Spleen (tissue), 11 donors: ENCODE results near the gene PLA2G2D. TPM values are rescaled to one million over a fixed set of nuclear protein-coding genes. Genes with fewer than 3 reads are reported as not detected.

ENCODE experiments used
- DNase-seq: peaks from one replicate; pipeline ENCODE4 v3.0.0-alpha.2; 2020
- H3K27ac ChIP-seq, 8 donors: fragments of 200-600 bp; sonication (generic) in 7 of 8; 1 replicate in 4 of 8; 2 replicates in 4 of 8; pipeline versions ENCODE4 v1.5.0 to v1.8.0; 2016 to 2021; ENCODE audit warnings: inconsistent platforms in 4 of 8, mild to moderate bottlenecking in 4 of 8, moderate library complexity in 1 of 8
- H3K27me3 ChIP-seq, 7 donors: fragments of 200-600 bp; sonication (generic) in 6 of 7; replicated peaks in 1 of 7; 1 replicate in 4 of 7; 2 replicates in 3 of 7; pipeline versions ENCODE4 v1.5.0 to v1.8.0; 2016 to 2021; ENCODE audit warnings: inconsistent platforms in 3 of 7, mild to moderate bottlenecking in 1 of 7
- H3K36me3 ChIP-seq, 6 donors: fragments of 200-600 bp; sonication (generic) in 5 of 6; 1 replicate in 4 of 6; 2 replicates in 2 of 6; pipeline versions ENCODE4 v1.5.0 to v1.8.0; 2016 to 2021; ENCODE audit warnings: inconsistent platforms in 2 of 6
- H3K4me1 ChIP-seq, 6 donors: fragments of 200-600 bp; sonication (generic) in 5 of 6; 1 replicate in 3 of 6; 2 replicates in 3 of 6; pipeline versions ENCODE4 v1.5.0 to v1.8.0; 2016 to 2021; ENCODE audit warnings: inconsistent platforms in 3 of 6
- H3K4me3 ChIP-seq, 8 donors: fragments of 200-600 bp; sonication (generic) in 7 of 8; 1 replicate in 4 of 8; 2 replicates in 4 of 8; pipeline versions ENCODE4 v1.5.0 to v1.8.0; 2016 to 2021; ENCODE audit warnings: inconsistent platforms in 4 of 8, mild to moderate bottlenecking in 4 of 8, moderate library complexity in 2 of 8
- H3K9me3 ChIP-seq, 8 donors: fragments of 200-600 bp; sonication (generic) in 7 of 8; 1 replicate in 4 of 8; 2 replicates in 4 of 8; pipeline versions ENCODE4 v1.5.0 to v1.8.0; 2016 to 2021; ENCODE audit warnings: inconsistent platforms in 4 of 8
- CTCF ChIP-seq, 11 experiments: fragments of 200-600 bp in 7 of 11; fragments of 450-650 bp in 4 of 11; sonication (generic) in 4 of 11; IDR thresholded peaks in 8 of 11; conservative IDR thresholded peaks in 3 of 11; 1 replicate in 7 of 11; 2 replicates in 4 of 11; pipeline versions ENCODE4 v1.4.0 to v1.8.0; 2016 to 2021; ENCODE audit warnings: antibody characterized with exemption in 11 of 11, inconsistent platforms in 4 of 11, mild to moderate bottlenecking in 1 of 11
- POLR2A ChIP-seq, 3 donors: fragments of 450-650 bp; IDR thresholded peaks; one replicate each; pipeline ENCODE4 v1.5.1; 2017; ENCODE audit warnings: antibody characterized with exemption in 3 of 3, mild to moderate bottlenecking in 1 of 3
- POLR2AphosphoS5 ChIP-seq, 3 donors: sonication (generic); formaldehyde crosslinking; IDR thresholded peaks; one replicate each; pipeline ENCODE4 v1.5.1; 2017; ENCODE audit warnings: antibody characterized with exemption in 3 of 3
- WGBS, 5 donors: extraction: QIAGEN DNeasy Blood & Tissue Kit in 3 of 5; methylation state at CpG; one replicate each; pipeline versions ENCODE4 v1.1.5 to v1.1.7; 2013 to 2018; 5-methylcytosine and 5-hydroxymethylcytosine counted together
- intact Hi-C: fragments of 100-400 bp; cut with DNase I; formaldehyde crosslinking; loops from one replicate; pipeline ENCODE4 v1.15.0; 2023; ENCODE audit warnings: low total_unique reads
- polyA plus RNA-seq, 3 donors: library from polyadenylated mRNA; stranded (reverse); fragments of 200-250 nt; gene quantifications; one replicate each; pipeline ENCODE4 v1.2.1, GENCODE V29; 2013
- total RNA-seq, 7 donors: library from RNA; depleted of rRNA in 3 of 7; stranded (reverse); fragments of >200 nt in 3 of 7; fragmentation: NEBNext Ultra II Directional in 4 of 7; extraction: Animal tissue kit (Norgen Biotek cat#: 25700) in 4 of 7; gene quantifications; one replicate each; pipeline versions ENCODE4 v1.1.0 to v1.2.1, GENCODE V29; 2016 to 2021
- donor health status: healthy with polysubstance abuse.
- donor health status: DM: no; HTN: no; CAD: no; lungs with moderate emphysema.
- donor health status: DM: no; HTN: no; CAD: no.
- donor health status: Bipolar disorder and iron deficiency.
- donor health status: healthy.
- donor health status: DM: no; HTN: no; CAD: no.
- donor health status: DM: yes; HTN: yes; CAD: no.

The PLA2G2D gene
- total and polyA plus RNA-seq, 10 donors, result 0.92 to 28.7 (median 7.3) TPM

DNA sequence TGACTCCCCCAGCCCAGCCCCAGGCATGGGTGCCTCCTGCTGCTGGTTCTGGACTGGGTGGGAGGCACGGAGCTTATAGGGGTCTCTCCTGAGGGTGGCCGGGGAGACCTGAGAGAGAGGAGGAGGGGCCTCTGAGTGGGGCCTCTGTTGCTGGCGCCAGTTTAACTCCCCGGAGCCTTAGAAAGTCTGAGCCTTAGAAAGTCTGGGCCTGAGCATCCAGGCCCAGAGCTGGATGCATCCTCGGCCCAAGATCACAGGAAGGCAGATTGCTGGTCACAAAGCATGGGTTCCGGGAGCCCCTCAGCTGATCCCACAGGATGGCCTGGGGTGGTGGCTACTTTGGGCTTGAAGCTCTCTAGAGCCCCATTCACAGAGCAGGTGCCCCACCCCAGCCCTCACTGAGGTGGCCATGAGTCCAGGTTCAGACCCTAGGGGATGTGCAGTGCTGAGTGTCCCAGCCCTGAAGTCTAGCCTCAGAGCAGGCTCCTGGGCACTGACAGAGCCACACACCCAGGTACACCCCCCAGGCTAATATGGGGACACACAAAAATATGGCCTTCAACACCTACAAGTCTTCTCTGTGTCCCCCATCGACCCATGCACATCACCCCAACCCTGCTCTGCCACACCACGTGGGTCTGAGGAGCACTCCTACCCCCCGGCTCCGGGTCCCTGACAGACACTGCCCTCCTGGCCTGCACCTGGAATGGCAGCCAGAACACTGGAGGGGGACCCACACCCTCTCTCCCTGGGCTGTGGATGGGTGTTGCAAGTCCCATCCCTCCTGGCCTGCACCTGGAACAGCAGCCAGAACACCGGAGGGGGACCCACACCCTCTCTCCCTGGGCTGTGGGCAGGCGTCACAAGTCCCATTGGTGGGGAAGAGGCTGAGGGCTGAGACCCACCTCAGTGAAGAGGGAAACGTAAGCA is 29.5 kb upstream of the PLA2G2D start:
- Histone ChIP-seq H3K9me3 (no peaks in the 10 kb centered on the region), H3K36me3 (no peaks in the 10 kb centered on the region), H3K4me1 (peaks cover 3 to 35% (median 20%) of the 10 kb centered on the region in 6 donors), H3K27ac (no peak overlapping the region), H3K27me3 (no peaks in the 10 kb centered on the region), H3K4me3 (no peak overlapping the region)
- intact Hi-C loops, result no loop called here
- 86 to 96% (median 92%) methylated on average over 7 to 13 of the region's 13 CpGs for WGBS, 5 donors
- no peak for DNase-seq
- TF ChIP-seq POLR2AphosphoS5 (IDR thresholded peaks at IDR 0.05), result no peak
- TF ChIP-seq POLR2A (IDR thresholded peaks at IDR 0.05), result no peak
- TF ChIP-seq CTCF (IDR thresholded peaks at IDR 0.05 in 8 of 11, conservative IDR thresholded peaks at IDR 0.05 in 3 of 11), result no peak

DNA sequence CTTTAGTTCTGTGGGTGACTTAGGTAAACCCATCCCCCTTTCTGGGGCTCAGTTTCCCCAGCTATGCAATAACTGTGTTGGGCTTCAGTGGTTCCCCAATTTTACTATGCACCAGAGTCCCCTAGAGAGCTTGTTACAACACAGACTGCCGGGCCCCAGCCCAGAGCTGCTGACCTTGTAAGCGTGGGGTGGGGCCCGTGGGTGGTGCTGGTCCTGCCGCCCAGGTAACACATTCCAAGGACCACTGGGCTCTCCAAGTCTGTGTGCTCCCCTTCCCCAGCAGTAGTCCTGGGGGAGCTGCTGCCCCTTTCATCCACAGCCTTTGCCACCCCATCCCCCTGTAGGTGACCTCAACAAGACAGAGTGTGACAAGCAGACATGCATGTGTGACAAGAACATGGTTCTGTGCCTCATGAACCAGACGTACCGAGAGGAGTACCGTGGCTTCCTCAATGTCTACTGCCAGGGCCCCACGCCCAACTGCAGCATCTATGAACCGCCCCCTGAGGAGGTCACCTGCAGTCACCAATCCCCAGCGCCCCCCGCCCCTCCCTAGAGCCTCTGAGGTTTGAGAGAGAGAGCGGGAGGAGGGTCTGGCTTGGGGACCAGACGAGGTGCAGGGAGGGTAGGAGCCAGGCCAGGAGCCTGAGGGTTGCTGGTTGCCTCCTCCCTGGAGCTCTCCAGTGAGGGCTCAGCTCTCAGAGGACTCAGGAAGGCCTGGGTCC is 28.7 kb upstream of the PLA2G2D start:
- intact Hi-C loops, result no loop called here
- H3K4me1 ChIP-seq, result peaks cover 3 to 27% (median 14%) of the 10 kb centered on the region in 6 donors
- 80 to 90% (median 84%) methylated on average over 7 to 13 of the region's 13 CpGs for WGBS, 5 donors
- no peaks in the 10 kb centered on the region for H3K9me3 ChIP-seq
- H3K4me3 ChIP-seq, result no peak overlapping the region
- no peak for DNase-seq
- H3K36me3 ChIP-seq, result no peaks in the 10 kb centered on the region
- H3K27ac ChIP-seq, result no peak overlapping the region
- no peak for TF ChIP-seq POLR2A (IDR thresholded peaks at IDR 0.05)
- TF ChIP-seq CTCF (IDR thresholded peaks at IDR 0.05 in 8 of 11, conservative IDR thresholded peaks at IDR 0.05 in 3 of 11), result no peak
- no peak for TF ChIP-seq POLR2AphosphoS5 (IDR thresholded peaks at IDR 0.05)
- H3K27me3 ChIP-seq, result no peaks in the 10 kb centered on the region

GRCh38 chr1:20143734-20144565 is 24.6 kb upstream of the PLA2G2D start:
- H3K4me1 ChIP-seq, result peaks cover 0 to 8% (median 0%) of the 10 kb centered on the region in 6 donors
- H3K36me3 ChIP-seq, result no peaks in the 10 kb centered on the region
- intact Hi-C loops, result no loop called here
- no peak overlapping the region for H3K27ac ChIP-seq
- 77 to 88% (median 85%) methylated on average over 12 to 13 of the region's 13 CpGs for WGBS, 5 donors
- no peaks in the 10 kb centered on the region for H3K27me3 ChIP-seq
- H3K4me3 ChIP-seq, result no peak overlapping the region
- no peak for TF ChIP-seq POLR2A (IDR thresholded peaks at IDR 0.05)
- TF ChIP-seq CTCF (IDR thresholded peaks at IDR 0.05 in 8 of 11, conservative IDR thresholded peaks at IDR 0.05 in 3 of 11), result no peak
- TF ChIP-seq POLR2AphosphoS5 (IDR thresholded peaks at IDR 0.05), result no peak
- DNase-seq, result no peak
- no peaks in the 10 kb centered on the region for H3K9me3 ChIP-seq
